ENCODE results near the gene NPY. TPM values are rescaled to one million over a fixed set of nuclear protein-coding genes. Genes with fewer than 3 reads are reported as not detected.

The NPY gene
- total RNA-seq, 4 donors from 2014 or later: 5.8 to 19.2 (median 11.9) TPM

- Histone ChIP-seq H3K4me3 (no peak overlapping the region), H3K9me3 (no peaks in the 10 kb centered on the region), H3K27me3 (no peaks in the 10 kb centered on the region), H3K27ac (no peak overlapping the region), H3K36me3 (no peaks in the 10 kb centered on the region), H3K4me1 (no peaks in the 10 kb centered on the region)
- no peak for TF ChIP-seq POLR2A (IDR thresholded peaks at IDR 0.05)
- TF ChIP-seq CTCF (IDR thresholded peaks at IDR 0.05): no peak
- TF ChIP-seq POLR2AphosphoS5 (IDR thresholded peaks at IDR 0.05): no peak
- no peak for TF ChIP-seq EP300 (IDR thresholded peaks at IDR 0.05)
- WGBS, 2 donors (ENCODE audit: low coverage in 1 of 2): 47 to 56% methylated on average over 3 of the region's 3 CpGs
- no peak for ATAC-seq
These were observed 23.3 kb downstream of the NPY start for GRCh38 chr7:24307326-24307725.

GRCh38 chr7:24312588-24312987 lies 28.6 kb downstream of the NPY start:
- no peak overlapping the region for H3K27ac ChIP-seq
- H3K9me3 ChIP-seq: no peaks in the 10 kb centered on the region
- H3K4me1 ChIP-seq: no peaks in the 10 kb centered on the region
- TF ChIP-seq POLR2AphosphoS5 (IDR thresholded peaks at IDR 0.05): no peak
- TF ChIP-seq CTCF (IDR thresholded peaks at IDR 0.05): no peak
- no peak for TF ChIP-seq EP300 (IDR thresholded peaks at IDR 0.05)
- TF ChIP-seq POLR2A (IDR thresholded peaks at IDR 0.05): no peak
- H3K36me3 ChIP-seq: no peaks in the 10 kb centered on the region
- H3K4me3 ChIP-seq: no peak overlapping the region
- H3K27me3 ChIP-seq: peaks cover 8% of the 10 kb centered on the region
- no peak for ATAC-seq
- 75 to 83% methylated on average over 3 of the region's 3 CpGs for WGBS, 2 donors (ENCODE audit: low coverage in 1 of 2)

- WGBS, 2 donors (ENCODE audit: low coverage in 1 of 2): 0 to 43% methylated on average over 1 to 3 of the region's 3 CpGs
- Histone ChIP-seq H3K4me1 (no peaks in the 10 kb centered on the region), H3K27ac (no peak overlapping the region), H3K4me3 (no peak overlapping the region), H3K27me3 (peaks cover 11% of the 10 kb centered on the region), H3K36me3 (no peaks in the 10 kb centered on the region), H3K9me3 (no peaks in the 10 kb centered on the region)
- ATAC-seq: no peak
- no peak for TF ChIP-seq EP300 (IDR thresholded peaks at IDR 0.05)
- TF ChIP-seq POLR2AphosphoS5 (IDR thresholded peaks at IDR 0.05): no peak
- TF ChIP-seq POLR2A (IDR thresholded peaks at IDR 0.05): no peak
- no peak for TF ChIP-seq CTCF (IDR thresholded peaks at IDR 0.05)
These were observed 29.8 kb downstream of the NPY start for GRCh38 chr7:24313777-24314176.

- Histone ChIP-seq H3K4me1 (no peaks in the 10 kb centered on the region), H3K9me3 (no peaks in the 10 kb centered on the region), H3K27ac (no peak overlapping the region), H3K36me3 (no peaks in the 10 kb centered on the region), H3K27me3 (peaks cover 19% of the 10 kb centered on the region), H3K4me3 (no peak overlapping the region)
- 59 to 100% methylated on average over 2 to 6 of the region's 6 CpGs for WGBS, 2 donors (ENCODE audit: low coverage in 1 of 2)
- no peak for ATAC-seq
- no peak for TF ChIP-seq POLR2AphosphoS5 (IDR thresholded peaks at IDR 0.05)
- no peak for TF ChIP-seq CTCF (IDR thresholded peaks at IDR 0.05)
- no peak for TF ChIP-seq POLR2A (IDR thresholded peaks at IDR 0.05)
- no peak for TF ChIP-seq EP300 (IDR thresholded peaks at IDR 0.05)
These were observed 32.4 kb downstream of the NPY start for GRCh38 chr7:24316340-24316739.

GRCh38 chr7:24318326-24318725 lies 34.3 kb downstream of the NPY start:
- no peak for ATAC-seq
- no peaks in the 10 kb centered on the region for H3K9me3 ChIP-seq
- TF ChIP-seq CTCF (IDR thresholded peaks at IDR 0.05): no peak
- TF ChIP-seq EP300 (IDR thresholded peaks at IDR 0.05): no peak
- no peak for TF ChIP-seq POLR2AphosphoS5 (IDR thresholded peaks at IDR 0.05)
- TF ChIP-seq POLR2A (IDR thresholded peaks at IDR 0.05): no peak
- H3K27me3 ChIP-seq: peaks cover 19% of the 10 kb centered on the region
- H3K36me3 ChIP-seq: no peaks in the 10 kb centered on the region
- no peak overlapping the region for H3K4me3 ChIP-seq
- no peaks in the 10 kb centered on the region for H3K4me1 ChIP-seq
- WGBS, 2 donors (ENCODE audit: low coverage in 1 of 2): 27 to 58% methylated on average over 4 to 6 of the region's 6 CpGs
- H3K27ac ChIP-seq: no peak overlapping the region

All from gastroesophageal sphincter (tissue), 4 donors.